Epithelial cell of esophagus (primary cell): ENCODE data around the gene TADA3.
"Not testable (repeated sequence)": the region's sequence is repeated elsewhere in the genome, so short reads cannot be mapped to it uniquely, and the experiment has no call there.

Experiments used
- DNase-seq: peaks from one replicate; pipeline ENCODE4 v3.0.0; 2010; ENCODE audit warnings: low read depth
- H3K4me3 ChIP-seq: 2 replicates; pipeline ENCODE4 v1.5.1; 2011; ENCODE audit warnings: mild to moderate bottlenecking, low read length, control low read depth
- CTCF ChIP-seq: IDR thresholded peaks from 2 replicates; pipeline ENCODE4 v1.5.1; 2011; ENCODE audit warnings: low read depth, mild to moderate bottlenecking, low read length, control low read depth, inconsistent platforms; ENCODE audit not compliant: insufficient read depth; ENCODE audit errors: missing control alignments

TADA3 gene

GRCh38 chr3:9780458-9780812, 11.8 kb downstream of the TADA3 start:
- H3K4me3 ChIP-seq = no peak overlapping the region
- DNase-seq = no peak
- TF ChIP-seq CTCF = no peak

GRCh38 chr3:9779721-9780457, 12.4 kb downstream of the TADA3 start:
- no peak for DNase-seq
- no peak overlapping the region for H3K4me3 ChIP-seq
- no peak for TF ChIP-seq CTCF

GRCh38 chr3:9779075-9779593, 13.1 kb downstream of the TADA3 start:
- TF ChIP-seq CTCF = no peak
- H3K4me3 ChIP-seq = no peak overlapping the region

GRCh38 chr3:9778143-9779074, 13.9 kb downstream of the TADA3 start:
- TF ChIP-seq CTCF = no peak
- H3K4me3 ChIP-seq = no peak overlapping the region
- DNase-seq = peak; percentile 77

More at GRCh38 chr3:9779075-9779593, 13.1 kb downstream of the TADA3 start:
- no peak for DNase-seq

- H3K4me3 ChIP-seq = no peak overlapping the region
- DNase-seq = no peak
- no peak for TF ChIP-seq CTCF
These were observed 14.6 kb downstream of the TADA3 start for GRCh38 chr3:9777694-9778021.

- DNase-seq = no peak
- no peak for TF ChIP-seq CTCF
- no peak overlapping the region for H3K4me3 ChIP-seq
These were observed 15.2 kb downstream of the TADA3 start for GRCh38 chr3:9776896-9777693.

GRCh38 chr3:9771007-9771406, 21.3 kb downstream of the TADA3 start:
- not testable (repeated sequence) for DNase-seq, H3K4me3 ChIP-seq
